Neural progenitor cell (in vitro differentiated cells): ENCODE data around the gene DCLK2. TPM values are rescaled to one million over a fixed set of nuclear protein-coding genes. Genes with fewer than 3 reads are reported as not detected.
A peak's percentile ranks its signal among the peaks of the same experiment; 100 is the strongest.

Experiments
- DNase-seq: peaks from one replicate; pipeline ENCODE4 v3.0.0-alpha.2; 2016; ENCODE audit warnings: low spot score
- H2AFZ ChIP-seq: fragments of 200-600 bp; sonication (generic); replicated peaks from 2 replicates; pipeline ENCODE4 v1.6.1; 2016; ENCODE audit warnings: antibody characterized with exemption
- H3F3A ChIP-seq: fragments of 200-600 bp; sonication (generic); 2 replicates; pipeline ENCODE4 v1.6.1; 2016; ENCODE audit warnings: antibody characterized with exemption, low read depth
- H3K27ac ChIP-seq: fragments of 200-600 bp; sonication (generic); 2 replicates; pipeline ENCODE4 v1.5.1; 2016; ENCODE audit warnings: mild to moderate bottlenecking
- H3K27me3 ChIP-seq: fragments of 200-600 bp; sonication (generic); 2 replicates; pipeline ENCODE4 v1.6.1; 2016; ENCODE audit warnings: mild to moderate bottlenecking, moderate library complexity
- H3K36me3 ChIP-seq: fragments of 200-600 bp; sonication (generic); 2 replicates; pipeline ENCODE4 v1.5.1; 2016
- H3K4me1 ChIP-seq: fragments of 200-600 bp; sonication (generic); 2 replicates; pipeline ENCODE4 v1.6.1; 2016; ENCODE audit warnings: mixed run types
- H3K4me2 ChIP-seq: fragments of 200-600 bp; sonication (generic); 2 replicates; pipeline ENCODE4 v1.6.1; 2016
- H3K4me3 ChIP-seq: fragments of 200-600 bp; sonication (generic); 2 replicates; pipeline ENCODE4 v1.5.1; 2016
- H3K79me2 ChIP-seq: fragments of 200-600 bp; sonication (generic); 2 replicates; pipeline ENCODE4 v1.6.1; 2016; ENCODE audit warnings: low read depth
- H3K9ac ChIP-seq: fragments of 200-600 bp; sonication (generic); 2 replicates; pipeline ENCODE4 v1.6.1; 2016
- H3K9me3 ChIP-seq: fragments of 200-600 bp; sonication (generic); 2 replicates; pipeline ENCODE4 v1.5.1; 2016; ENCODE audit warnings: low read depth
- H4K20me1 ChIP-seq: fragments of 200-600 bp; sonication (generic); 2 replicates; pipeline ENCODE4 v1.6.1; 2016; ENCODE audit warnings: low read depth
- H3K27ac Mint-ChIP-seq: 3 replicates; pipeline ENCODE4 v1.8.0; 2021; ENCODE audit warnings: mixed read lengths
- H3K27me3 Mint-ChIP-seq: 2 replicates; pipeline ENCODE4 v1.8.0; 2022; ENCODE audit warnings: low read depth, mild to moderate bottlenecking, inconsistent platforms, moderate library complexity, mixed read lengths; ENCODE audit not compliant: insufficient read depth
- H3K36me3 Mint-ChIP-seq: 3 replicates; pipeline ENCODE4 v1.8.0; 2021; ENCODE audit warnings: mixed read lengths
- H3K4me1 Mint-ChIP-seq: 3 replicates; pipeline ENCODE4 v1.8.0; 2021; ENCODE audit warnings: mixed read lengths
- H3K4me3 Mint-ChIP-seq: 3 replicates; pipeline ENCODE4 v1.8.0; 2021; ENCODE audit warnings: mild to moderate bottlenecking, moderate library complexity, mixed read lengths
- H3K9me3 Mint-ChIP-seq: 3 replicates; pipeline ENCODE4 v1.8.0; 2020; ENCODE audit warnings: mixed read lengths
- EZH2 ChIP-seq: fragments of 200-600 bp; sonication (generic); IDR thresholded peaks from 2 replicates; pipeline ENCODE4 v1.6.1; 2017; ENCODE audit warnings: antibody characterized with exemption, mild to moderate bottlenecking, moderate library complexity
- EZH2phosphoT487 ChIP-seq: fragments of 200-600 bp; sonication (generic); IDR thresholded peaks from 2 replicates; pipeline ENCODE4 v1.6.1; 2017; ENCODE audit warnings: antibody characterized with exemption
- total RNA-seq: library from RNA; depleted of rRNA; stranded (reverse); fragments of >200 nt; gene quantifications from 2 replicates; pipeline ENCODE4 v1.2.3, GENCODE V29; 2015; ENCODE audit warnings: low replicate concordance
- TF ChIP-seq, protein P1 (sequence below): fragments of 200-600 bp; sonication (generic); IDR thresholded peaks from 2 replicates; pipeline ENCODE4 v1.5.1; 2017; ENCODE audit warnings: antibody characterized with exemption, mild to moderate bottlenecking

Gene DCLK2
- total RNA-seq, 1 donor from 2014 or later: 11.7 TPM

DNA sequence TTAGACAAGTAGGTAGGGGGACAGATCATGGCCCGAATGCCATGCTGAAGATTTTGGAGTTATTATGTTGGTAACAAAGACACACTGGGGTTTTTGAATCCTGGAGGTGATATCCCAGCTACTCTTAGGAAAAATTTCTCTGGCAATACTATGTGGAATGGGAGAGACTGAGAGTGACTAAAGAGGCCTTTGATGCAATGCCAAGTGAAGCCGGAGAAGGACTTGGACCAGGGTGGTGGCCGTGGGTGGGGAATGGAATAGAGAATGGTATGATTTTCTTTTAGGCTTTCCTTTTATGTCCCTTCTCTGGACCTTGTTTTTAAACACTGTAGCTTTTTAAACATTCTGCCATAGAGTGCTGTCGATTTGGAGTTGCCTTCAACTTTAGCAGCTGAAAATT, 141.6 kb downstream of the DCLK2 start:
- Histone ChIP-seq H2AFZ (no peak overlapping the region), H3F3A (no peaks in the 10 kb centered on the region), H3K4me3 (no peak overlapping the region), H3K27ac (no peak overlapping the region), H3K27me3 (no peaks in the 10 kb centered on the region), H3K36me3 (no peaks in the 10 kb centered on the region), H3K4me1 (peaks cover 15% of the 10 kb centered on the region), H3K79me2 (no peaks in the 10 kb centered on the region), H3K9ac (no peak overlapping the region), H3K9me3 (no peaks in the 10 kb centered on the region), H4K20me1 (no peaks in the 10 kb centered on the region), H3K4me2 (no peak overlapping the region)
- DNase-seq: no peak
- no peak overlapping the region for H3K4me3 Mint-ChIP-seq
- H3K27me3 Mint-ChIP-seq: peaks cover 3% of the 10 kb centered on the region
- H3K4me1 Mint-ChIP-seq: peaks cover 25% of the 10 kb centered on the region
- H3K27ac Mint-ChIP-seq: no peak overlapping the region
- H3K9me3 Mint-ChIP-seq: no peaks in the 10 kb centered on the region
- TF ChIP-seq EZH2 (no peak), EZH2phosphoT487 (no peak)
- TF ChIP-seq, protein P1, sequence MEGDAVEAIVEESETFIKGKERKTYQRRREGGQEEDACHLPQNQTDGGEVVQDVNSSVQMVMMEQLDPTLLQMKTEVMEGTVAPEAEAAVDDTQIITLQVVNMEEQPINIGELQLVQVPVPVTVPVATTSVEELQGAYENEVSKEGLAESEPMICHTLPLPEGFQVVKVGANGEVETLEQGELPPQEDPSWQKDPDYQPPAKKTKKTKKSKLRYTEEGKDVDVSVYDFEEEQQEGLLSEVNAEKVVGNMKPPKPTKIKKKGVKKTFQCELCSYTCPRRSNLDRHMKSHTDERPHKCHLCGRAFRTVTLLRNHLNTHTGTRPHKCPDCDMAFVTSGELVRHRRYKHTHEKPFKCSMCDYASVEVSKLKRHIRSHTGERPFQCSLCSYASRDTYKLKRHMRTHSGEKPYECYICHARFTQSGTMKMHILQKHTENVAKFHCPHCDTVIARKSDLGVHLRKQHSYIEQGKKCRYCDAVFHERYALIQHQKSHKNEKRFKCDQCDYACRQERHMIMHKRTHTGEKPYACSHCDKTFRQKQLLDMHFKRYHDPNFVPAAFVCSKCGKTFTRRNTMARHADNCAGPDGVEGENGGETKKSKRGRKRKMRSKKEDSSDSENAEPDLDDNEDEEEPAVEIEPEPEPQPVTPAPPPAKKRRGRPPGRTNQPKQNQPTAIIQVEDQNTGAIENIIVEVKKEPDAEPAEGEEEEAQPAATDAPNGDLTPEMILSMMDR: no peak
- H3K36me3 Mint-ChIP-seq: peaks cover 9% of the 10 kb centered on the region

DNA sequence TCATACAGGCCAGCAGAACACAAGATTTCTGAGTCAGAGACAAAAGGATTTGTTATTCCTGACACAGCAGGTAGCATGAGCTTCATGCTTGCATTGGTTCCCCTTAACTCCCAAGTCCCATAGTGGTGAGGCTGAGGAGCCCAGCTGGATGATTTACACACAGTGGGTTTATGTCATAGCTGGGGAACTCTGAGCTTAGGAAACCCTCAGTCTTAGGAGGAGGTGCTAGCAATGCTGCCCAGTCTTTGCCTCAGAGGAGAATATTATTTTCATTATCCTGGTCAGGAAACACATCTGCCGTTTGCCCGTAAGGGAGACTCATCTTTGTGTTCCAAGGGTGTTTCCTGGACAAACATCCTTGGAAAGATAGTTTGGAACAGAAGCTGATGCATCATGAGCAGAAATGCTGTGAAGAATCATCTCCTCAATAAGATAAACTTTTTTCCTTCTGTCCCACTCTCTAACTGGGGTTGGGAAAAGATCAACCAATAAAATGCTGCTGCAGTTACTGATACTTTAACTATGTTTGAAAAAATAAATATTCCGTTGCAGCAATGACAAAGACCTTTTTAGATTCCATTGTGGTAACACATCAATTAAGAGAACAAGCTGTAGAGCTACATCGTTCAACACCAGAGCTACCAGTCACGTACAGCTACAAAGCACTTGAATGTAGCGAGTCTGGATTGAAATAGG, 146.8 kb downstream of the DCLK2 start:
- H3K4me3 Mint-ChIP-seq: no peak overlapping the region
- H3K79me2 ChIP-seq: no peaks in the 10 kb centered on the region
- no peaks in the 10 kb centered on the region for H3K27me3 ChIP-seq
- H3K4me2 ChIP-seq: no peak overlapping the region
- H3F3A ChIP-seq: no peaks in the 10 kb centered on the region
- H4K20me1 ChIP-seq: no peaks in the 10 kb centered on the region
- H3K36me3 Mint-ChIP-seq: peaks cover 16% of the 10 kb centered on the region
- no peaks in the 10 kb centered on the region for H3K9me3 ChIP-seq
- no peaks in the 10 kb centered on the region for H3K9me3 Mint-ChIP-seq
- H3K4me3 ChIP-seq: no peak overlapping the region
- no peak overlapping the region for H3K9ac ChIP-seq
- no peak overlapping the region for H3K27ac Mint-ChIP-seq
- no peaks in the 10 kb centered on the region for H3K36me3 ChIP-seq
- peaks cover 13% of the 10 kb centered on the region for H3K4me1 Mint-ChIP-seq
- DNase-seq: peak; percentile 25
- peaks cover 7% of the 10 kb centered on the region for H3K4me1 ChIP-seq
- H3K27me3 Mint-ChIP-seq: no peaks in the 10 kb centered on the region
- TF ChIP-seq EZH2: no peak
- no peak for TF ChIP-seq EZH2phosphoT487
- TF ChIP-seq, protein P1: no peak
- H2AFZ ChIP-seq: no peak overlapping the region
- no peak overlapping the region for H3K27ac ChIP-seq

DNA sequence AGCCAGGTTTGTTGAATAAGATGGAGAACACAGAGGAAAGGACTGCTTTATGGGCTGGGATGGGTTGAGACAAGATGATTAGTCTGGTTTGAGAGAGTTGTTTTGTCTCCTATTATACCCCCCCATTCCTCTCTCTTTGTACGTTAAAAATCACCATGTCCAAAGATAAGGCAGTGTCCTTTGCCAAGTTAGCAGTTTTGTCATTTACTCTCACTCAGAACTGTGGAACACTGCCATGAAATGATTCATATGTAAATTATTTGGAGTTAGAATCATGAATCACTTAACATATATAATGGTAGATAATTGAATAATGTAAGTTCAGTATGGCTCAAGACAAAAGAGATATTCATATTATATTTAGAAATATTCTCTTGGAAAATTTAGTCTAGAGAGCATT, 151.3 kb downstream of the DCLK2 start:
- no peaks in the 10 kb centered on the region for H3F3A ChIP-seq
- no peaks in the 10 kb centered on the region for H3K79me2 ChIP-seq
- no peak for DNase-seq
- H3K27ac ChIP-seq: no peak overlapping the region
- no peak for TF ChIP-seq EZH2phosphoT487
- no peak for TF ChIP-seq EZH2
- TF ChIP-seq, protein P1: no peak
- H3K4me1 ChIP-seq: peaks cover 7% of the 10 kb centered on the region
- Mint-ChIP-seq H3K36me3 (peaks cover 34% of the 10 kb centered on the region), H3K9me3 (no peaks in the 10 kb centered on the region), H3K27me3 (no peaks in the 10 kb centered on the region), H3K27ac (no peak overlapping the region), H3K4me3 (no peak overlapping the region), H3K4me1 (peaks cover 11% of the 10 kb centered on the region)
- H4K20me1 ChIP-seq: no peaks in the 10 kb centered on the region
- no peaks in the 10 kb centered on the region for H3K36me3 ChIP-seq
- H3K4me2 ChIP-seq: no peak overlapping the region
- no peaks in the 10 kb centered on the region for H3K27me3 ChIP-seq
- no peaks in the 10 kb centered on the region for H3K9me3 ChIP-seq
- H2AFZ ChIP-seq: no peak overlapping the region
- H3K9ac ChIP-seq: no peak overlapping the region
- no peak overlapping the region for H3K4me3 ChIP-seq
